ENCODE measurements around the gene AVEN. TPM values are rescaled to one million over a fixed set of nuclear protein-coding genes. Genes with fewer than 3 reads are reported as not detected.

Gene AVEN
- total and polyA plus RNA-seq, 12 donors = 10.2 to 33.9 (median 20.0) TPM

GRCh38 chr15:33908406-33908805 is 130.6 kb downstream of the AVEN start:
- DNase-seq (no peak), ATAC-seq (no peak)
- 90 to 91% methylated on average over 3 of the region's 3 CpGs for WGBS, 2 donors
- TF ChIP-seq CTCF (IDR thresholded peaks at IDR 0.05) = no peak
- no peaks in the 10 kb centered on the region for H3K36me3 ChIP-seq
- intact Hi-C loops (cut with DNase I) = no loop called here
- no peak overlapping the region for H3K4me3 ChIP-seq
- H3K9me3 ChIP-seq = no peaks in the 10 kb centered on the region
- peaks cover 0 to 12% (median 8%) of the 10 kb centered on the region in 9 donors for H3K4me1 ChIP-seq
- H3K27ac ChIP-seq = no peak overlapping the region
- H3K27me3 ChIP-seq = no peaks in the 10 kb centered on the region

GRCh38 chr15:33907326-33907725 is 131.7 kb downstream of the AVEN start:
- Histone ChIP-seq H3K27me3 (no peaks in the 10 kb centered on the region), H3K4me1 (peaks cover 0 to 12% (median 8%) of the 10 kb centered on the region in 9 donors), H3K4me3 (no peak overlapping the region), H3K9me3 (no peaks in the 10 kb centered on the region), H3K36me3 (no peaks in the 10 kb centered on the region), H3K27ac (peak overlapping the region in 1 of 10 donors; percentile 6)
- DNase-seq (no peak), ATAC-seq (no peak)
- intact Hi-C loops (cut with DNase I) = no loop called here
- TF ChIP-seq CTCF (IDR thresholded peaks at IDR 0.05) = no peak

DNA sequence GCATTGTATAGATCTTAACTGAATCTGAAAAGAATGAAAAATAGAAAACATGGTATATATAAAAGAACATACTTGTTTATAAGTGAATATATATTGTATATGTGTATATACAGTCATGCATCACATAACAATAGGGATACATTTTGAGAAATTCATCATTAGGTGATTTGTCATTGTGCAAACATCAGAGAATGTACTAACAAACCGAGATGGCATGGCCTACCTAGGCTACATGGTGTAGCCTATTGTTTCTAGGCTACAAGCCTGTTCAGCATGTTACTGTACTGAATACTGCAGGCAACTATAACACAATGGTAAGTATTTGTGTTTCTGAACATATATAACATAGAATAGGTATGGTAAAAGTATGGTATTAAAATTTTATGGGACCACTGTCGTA is 135.3 kb downstream of the AVEN start:
- H3K27ac ChIP-seq = no peak overlapping the region
- H3K36me3 ChIP-seq = no peaks in the 10 kb centered on the region
- TF ChIP-seq CTCF (IDR thresholded peaks at IDR 0.05) = no peak
- H3K4me1 ChIP-seq = peaks cover 0 to 12% (median 8%) of the 10 kb centered on the region in 9 donors
- no peak overlapping the region for H3K4me3 ChIP-seq
- intact Hi-C loops (cut with DNase I) = no loop called here
- 93 to 96% methylated on average over 2 of the region's 2 CpGs for WGBS, 2 donors
- no peaks in the 10 kb centered on the region for H3K27me3 ChIP-seq
- ATAC-seq (no peak), DNase-seq (no peak)
- H3K9me3 ChIP-seq = no peaks in the 10 kb centered on the region

DNA sequence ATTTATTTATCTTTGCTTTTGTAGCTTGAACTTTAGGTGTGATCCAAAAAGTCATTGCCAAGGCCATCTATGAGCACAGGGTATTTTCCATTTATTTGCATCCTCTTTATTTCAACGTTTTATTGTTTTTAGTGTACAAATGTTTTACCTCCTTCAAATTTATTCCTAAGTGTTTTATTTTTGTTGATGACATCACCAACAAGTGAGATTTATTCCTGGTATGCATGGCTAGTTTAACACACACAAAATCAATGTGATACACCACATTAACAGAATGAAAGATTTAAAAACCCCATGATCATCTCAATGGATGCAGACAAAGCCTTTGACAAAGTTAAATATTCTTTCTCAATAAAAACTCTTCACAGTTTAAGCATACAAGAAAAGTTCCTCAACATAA is 137.0 kb downstream of the AVEN start:
- Histone ChIP-seq H3K9me3 (no peaks in the 10 kb centered on the region), H3K27ac (no peak overlapping the region), H3K27me3 (no peaks in the 10 kb centered on the region), H3K36me3 (no peaks in the 10 kb centered on the region), H3K4me1 (peaks cover 0 to 3% (median under 1%) of the 10 kb centered on the region in 9 donors), H3K4me3 (no peak overlapping the region)
- no peak for TF ChIP-seq CTCF (IDR thresholded peaks at IDR 0.05)
- 0 to 2% methylated on average over 1 of the region's 1 CpG for WGBS, 2 donors
- ATAC-seq = no peak
- intact Hi-C loops (cut with DNase I) = no loop called here
- no peak for DNase-seq
